Fibroblast of lung (primary cell): Measurements from ENCODE around the gene ZNF527.

Source experiments
- CTCF ChIP-seq, 2 donors: IDR thresholded peaks in 1 of 2; conservative IDR thresholded peaks in 1 of 2; 1 replicate in 1 of 2; 2 replicates in 1 of 2; pipeline ENCODE4 v1.5.1; 2011 to 2012; ENCODE audit warnings: low read length in 2 of 2, control low read depth in 1 of 2, inconsistent platforms in 1 of 2, low read depth in 1 of 2, mild to moderate bottlenecking in 1 of 2
- EZH2 ChIP-seq: IDR thresholded peaks from 2 replicates; pipeline ENCODE4 v1.5.1; 2012; ENCODE audit warnings: low read length, control low read depth, mild to moderate bottlenecking; ENCODE audit errors: missing control alignments

GRCh38 chr19:37413313-37414084, 42.6 kb downstream of the ZNF527 start:
- TF ChIP-seq CTCF (conservative IDR thresholded peaks at IDR 0.05 in 1 of 2, IDR thresholded peaks at IDR 0.05 in 1 of 2; ENCODE audit: low read depth in 1 of 2, low read length in 2 of 2) (no peak), EZH2 (no peak)
